K562 (cell line): ENCODE results near the gene ASIC3. TPM values are rescaled to one million over a fixed set of nuclear protein-coding genes. Genes with fewer than 3 reads are reported as not detected.

Experiments
- ADNP ChIP-seq: fragments of 200-800 bp; sonication (Bioruptor generic); IDR thresholded peaks from 2 replicates; pipeline ENCODE4 v1.6.1; 2016; ENCODE audit warnings: missing genetic modification characterization, missing compliant biosample characterization
- AFF4 ChIP-seq: sonication (generic); formaldehyde crosslinking; IDR thresholded peaks from 2 replicates; pipeline ENCODE4 v1.8.0; 2023; ENCODE audit warnings: mild to moderate bottlenecking, missing genetic modification reagents
- BRD4 ChIP-seq: fragments of 200-600 bp; sonication (generic); IDR thresholded peaks from 2 replicates; pipeline ENCODE4 v1.6.1; 2017; ENCODE audit warnings: inconsistent platforms
- CHD2 ChIP-seq: IDR thresholded peaks from 2 replicates; pipeline ENCODE4 v1.6.1; 2011; ENCODE audit warnings: low read depth, low read length
- CHD4 ChIP-seq: fragments of 200-600 bp; sonication (generic); IDR thresholded peaks from 3 replicates; pipeline ENCODE4 v1.6.1; 2012; ENCODE audit warnings: low read depth, mild to moderate bottlenecking, mixed read lengths, low read length, inconsistent platforms; ENCODE audit not compliant: insufficient read depth, insufficient replicate concordance, poor library complexity, severe bottlenecking
- ETV6 ChIP-seq, 3 experiments: fragments of 150-350 bp in 1 of 3; sonication (generic) in 1 of 3; formaldehyde crosslinking in 1 of 3; IDR thresholded peaks; 2 replicates each; pipeline versions ENCODE4 v1.6.1 to v1.8.0; 2014 to 2022; ENCODE audit warnings: borderline replicate concordance in 2 of 3, low read depth in 2 of 3, antibody characterized with exemption in 1 of 3, low read length in 1 of 3, mild to moderate bottlenecking in 1 of 3, missing genetic modification reagents in 1 of 3
- FOXO4 ChIP-seq: fragments of 450-650 bp; formaldehyde crosslinking; IDR thresholded peaks from 2 replicates; pipeline ENCODE4 v1.4.0; 2020; ENCODE audit warnings: mild to moderate bottlenecking, moderate library complexity
- NCOA2 ChIP-seq, 2 experiments: fragments of 450-650 bp; IDR thresholded peaks; 2 replicates each; pipeline ENCODE4 v1.6.1; 2018; ENCODE audit warnings: mild to moderate bottlenecking in 2 of 2, moderate library complexity in 1 of 2; ENCODE audit not compliant: partially characterized antibody in 2 of 2
- PHF21A ChIP-seq: fragments of 450-650 bp; IDR thresholded peaks from 2 replicates; pipeline ENCODE4 v1.6.1; 2017; ENCODE audit warnings: low read depth, borderline replicate concordance
- PREB ChIP-seq: sonication (generic); formaldehyde crosslinking; IDR thresholded peaks from 2 replicates; pipeline ENCODE4 v1.8.1; 2023; ENCODE audit warnings: mild to moderate bottlenecking, missing genetic modification reagents
- RAD21 ChIP-seq, 2 experiments: fragments of 250-450 bp in 1 of 2; fragments of 450-650 bp in 1 of 2; sonication (Bioruptor Pico) in 1 of 2; formaldehyde crosslinking in 1 of 2; IDR thresholded peaks in 1 of 2; conservative IDR thresholded peaks in 1 of 2; 2 replicates each; pipeline versions ENCODE4 v1.4.0 to v1.8.0; 2020 to 2022; ENCODE audit warnings: mild to moderate bottlenecking in 2 of 2, moderate library complexity in 1 of 2
- SMARCA5 ChIP-seq: fragments of 450-650 bp; IDR thresholded peaks from 2 replicates; pipeline ENCODE4 v1.6.1; 2016
- ZBTB1 ChIP-seq: sonication (generic); formaldehyde crosslinking; IDR thresholded peaks from 2 replicates; pipeline ENCODE4 v1.8.1; 2023; ENCODE audit warnings: missing genetic modification reagents, low read depth, mild to moderate bottlenecking, borderline replicate concordance
- ZBTB17 ChIP-seq: fragments of 450-650 bp; formaldehyde crosslinking; IDR thresholded peaks from 2 replicates; pipeline ENCODE4 v1.4.0; 2020; ENCODE audit warnings: mild to moderate bottlenecking
- ZBTB33 ChIP-seq: sonication (generic); formaldehyde crosslinking; IDR thresholded peaks from 2 replicates; pipeline ENCODE4 v1.8.1; 2023; ENCODE audit warnings: mild to moderate bottlenecking, missing genetic modification reagents
- ZKSCAN3 ChIP-seq: fragments of 250-450 bp; sonication (Bioruptor Pico); IDR thresholded peaks from 2 replicates; pipeline ENCODE4 v1.4.0; 2020
- ZNF239 ChIP-seq: fragments of 250-450 bp; sonication (Bioruptor Pico); IDR thresholded peaks from 2 replicates; pipeline ENCODE4 v1.4.0; 2020; ENCODE audit warnings: mild to moderate bottlenecking
- ZNF695 ChIP-seq: fragments of 450-650 bp; formaldehyde crosslinking; IDR thresholded peaks from 2 replicates; pipeline ENCODE4 v1.4.0; 2020; ENCODE audit warnings: mild to moderate bottlenecking, moderate library complexity
- polyA plus RNA-seq, 8 experiments: library from polyadenylated mRNA; depleted of rRNA in 4 of 8; stranded (reverse) in 5 of 8; unstranded in 3 of 8; fragments of >200 nt; fragmentation: Nextera tagmentation in 2 of 8; fragmentation: Illumina TruSeq in 1 of 8; extraction: Ambion mirVana in 2 of 8; extraction: Trizol in 1 of 8; gene quantifications; 2 replicates each; pipeline versions ENCODE4 v1.2.1 to v1.2.3, GENCODE V29; 2011 to 2014; ENCODE audit warnings: inconsistent platforms in 1 of 8, missing spikeins in 1 of 8
- total RNA-seq, 7 experiments: library from RNA; depleted of rRNA in 6 of 7; stranded (reverse); fragments of >200 nt in 6 of 7; fragmentation: Illumina TruSeq in 2 of 7; extraction: Trizol in 2 of 7; gene quantifications; 2 replicates each; pipeline versions ENCODE4 v1.2.1 to v1.2.3, GENCODE V29; 2011 to 2021; ENCODE audit warnings: low replicate concordance in 1 of 7

ASIC3 gene
- total and polyA plus RNA-seq, 9 of the 15 experiments (the other 6 are each of a cell fraction or from before 2014, with no cell fraction given), result 0.11 to 5.0 (median 0.87) TPM

GRCh38 chr7:151039850-151040548 lies 8.3 kb upstream of the ASIC3 start (continued):
- 0 out of 2 replicates have a peak, but pooled peaks have one; percentile 54 for TF ChIP-seq AFF4 (CRISPR knock-in tag)
- TF ChIP-seq ZKSCAN3 (CRISPR knock-in tag), result no peak
- TF ChIP-seq ZBTB1 (CRISPR knock-in tag), result peak; percentile 52; the same call in 1 of the 2 replicates
- TF ChIP-seq ETV6 (IDR thresholded peaks at IDR 0.05; ENCODE audit: borderline replicate concordance in 1 of 2, low read depth in 2 of 2, low read length in 1 of 2), result no peak
- no peak for TF ChIP-seq ETV6 (CRISPR knock-in tag; IDR thresholded peaks at IDR 0.05; ENCODE audit: borderline replicate concordance)
- no peak for TF ChIP-seq PHF21A
- peak; percentile 89; the same call in 1 of the 2 replicates for TF ChIP-seq PREB (CRISPR knock-in tag)
- no peak for TF ChIP-seq NCOA2 (IDR thresholded peaks at IDR 0.05; ENCODE audit: partially characterized antibody in 2 of 2)
- TF ChIP-seq ZBTB17 (CRISPR knock-in tag), result peak; percentile 46; the same call in 1 of the 2 replicates
- no peak for TF ChIP-seq BRD4
- no peak for TF ChIP-seq ADNP (tag)
- 0 out of 2 replicates have a peak, but pooled peaks have one; percentile 5 for TF ChIP-seq ZBTB33 (CRISPR knock-in tag)
- TF ChIP-seq CHD2, result no peak
- TF ChIP-seq RAD21 (CRISPR knock-in tag; conservative IDR thresholded peaks at IDR 0.05 in 1 of 2, IDR thresholded peaks at IDR 0.05 in 1 of 2), result no peak; a peak in 1 of 4 replicates
- TF ChIP-seq CHD4, result peak; percentile 33
- no peak for TF ChIP-seq ZNF239 (CRISPR knock-in tag)
- no peak for TF ChIP-seq ZNF695 (CRISPR knock-in tag)
- TF ChIP-seq SMARCA5, result peak; percentile 10; the same call in 1 of the 2 replicates
- peak; percentile 40; the same call in 1 of the 2 replicates for TF ChIP-seq FOXO4
